Brain microvascular endothelial cell (primary cell): Measurements from ENCODE around the gene NID2.

ENCODE experiments used
- DNase-seq: peaks from one replicate; pipeline ENCODE4 v3.0.0-alpha.2; 2020
- H3K27ac ChIP-seq: fragments of 250-450 bp; sonication (Bioruptor Pico); 2 replicates; pipeline ENCODE4 v1.5.1; 2020; ENCODE audit warnings: mild to moderate bottlenecking, moderate library complexity
- H3K27me3 ChIP-seq: fragments of 250-450 bp; sonication (Bioruptor Pico); replicated peaks from 2 replicates; pipeline ENCODE4 v1.5.1; 2020; ENCODE audit warnings: mild to moderate bottlenecking
- H3K36me3 ChIP-seq: fragments of 250-450 bp; sonication (Bioruptor Pico); replicated peaks from 2 replicates; pipeline ENCODE4 v1.5.1; 2020; ENCODE audit warnings: mild to moderate bottlenecking
- H3K4me3 ChIP-seq: 2 replicates; pipeline ENCODE4 v1.5.1; 2011; ENCODE audit warnings: low read depth, mild to moderate bottlenecking, control low read depth, low read length, moderate library complexity
- CTCF ChIP-seq: IDR thresholded peaks from 2 replicates; pipeline ENCODE4 v1.5.1; 2011; ENCODE audit warnings: low read depth, mild to moderate bottlenecking, moderate library complexity, low read length, control low read depth, inconsistent platforms; ENCODE audit errors: missing control alignments
- in situ Hi-C: cut with HindIII; loops from 2 replicates; pipeline ENCODE4 v1.10.0; 2017; ENCODE audit warnings: low sequenced_read_pairs, low pct_ligation_motif_present

Gene NID2

DNA sequence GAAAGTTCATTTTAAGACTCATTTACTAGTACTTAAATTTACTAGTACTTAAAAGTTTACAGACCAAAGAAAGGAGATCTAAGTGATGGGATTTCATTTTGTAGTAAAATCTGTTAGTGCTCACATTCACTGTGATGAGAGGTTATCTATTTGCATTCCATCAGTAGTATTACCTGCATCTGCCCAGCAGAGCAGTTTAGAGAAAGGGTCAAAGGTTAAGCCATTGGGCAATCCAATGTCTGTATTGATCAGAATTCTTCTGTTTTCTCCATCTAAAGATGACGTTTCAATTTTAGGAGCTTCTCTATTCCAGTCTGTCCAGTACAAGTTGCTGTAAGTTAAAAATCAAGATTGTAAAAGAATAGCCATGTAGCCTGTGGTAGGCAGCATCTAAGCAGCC lies 61.2 kb downstream of the NID2 start:
- Histone ChIP-seq H3K36me3 (peaks cover 82% of the 10 kb centered on the region), H3K27ac (no peak overlapping the region), H3K27me3 (no peaks in the 10 kb centered on the region), H3K4me3 (no peak overlapping the region)
- TF ChIP-seq CTCF: no peak
- in situ Hi-C loops: no loop called here
- no peak for DNase-seq

DNA sequence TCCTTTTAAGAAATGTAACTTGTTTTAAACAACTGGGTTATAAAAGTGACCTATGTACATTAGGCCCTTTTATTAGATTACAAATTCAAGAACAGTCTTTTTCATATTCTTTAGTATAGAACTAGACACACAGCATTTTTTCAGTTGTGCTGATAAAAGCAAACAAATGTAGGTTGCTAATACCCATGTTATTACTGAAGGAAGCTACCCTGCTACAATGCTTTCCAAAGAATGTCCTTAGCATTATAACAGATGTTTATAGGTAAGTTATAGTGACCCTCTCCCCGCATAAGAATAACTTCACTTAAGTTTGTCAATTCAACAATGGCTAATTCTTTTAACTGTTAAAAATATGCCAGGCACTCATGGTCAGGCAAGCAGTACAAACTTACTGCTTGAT lies 61.6 kb downstream of the NID2 start:
- no peak for TF ChIP-seq CTCF
- Histone ChIP-seq H3K4me3 (no peak overlapping the region), H3K27me3 (no peaks in the 10 kb centered on the region), H3K36me3 (peaks cover 84% of the 10 kb centered on the region), H3K27ac (no peak overlapping the region)
- in situ Hi-C loops: no loop called here
- DNase-seq: no peak

DNA sequence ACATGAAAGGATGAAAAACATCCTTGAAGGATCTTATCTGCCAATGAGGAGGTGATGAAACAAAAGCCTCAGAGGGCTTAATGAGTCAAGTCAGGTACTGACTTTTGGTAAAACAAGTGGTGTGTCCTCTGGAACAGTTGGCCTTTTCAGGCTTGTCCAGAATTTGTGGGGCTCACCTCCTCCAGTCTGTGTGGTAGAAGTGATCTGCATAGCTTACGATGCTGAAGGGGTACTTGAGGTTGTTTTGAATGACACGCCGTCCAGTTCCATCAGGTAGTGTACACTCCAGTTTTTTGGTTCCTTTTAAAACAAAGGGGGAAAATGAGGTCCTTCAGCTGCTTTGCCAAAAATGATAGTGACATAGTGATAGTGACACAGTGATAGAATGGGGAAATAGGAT lies 62.5 kb downstream of the NID2 start:
- Histone ChIP-seq H3K27ac (no peak overlapping the region), H3K4me3 (no peak overlapping the region), H3K27me3 (no peaks in the 10 kb centered on the region), H3K36me3 (peaks cover 82% of the 10 kb centered on the region)
- DNase-seq: no peak
- in situ Hi-C loops: no loop called here
- TF ChIP-seq CTCF: no peak

DNA sequence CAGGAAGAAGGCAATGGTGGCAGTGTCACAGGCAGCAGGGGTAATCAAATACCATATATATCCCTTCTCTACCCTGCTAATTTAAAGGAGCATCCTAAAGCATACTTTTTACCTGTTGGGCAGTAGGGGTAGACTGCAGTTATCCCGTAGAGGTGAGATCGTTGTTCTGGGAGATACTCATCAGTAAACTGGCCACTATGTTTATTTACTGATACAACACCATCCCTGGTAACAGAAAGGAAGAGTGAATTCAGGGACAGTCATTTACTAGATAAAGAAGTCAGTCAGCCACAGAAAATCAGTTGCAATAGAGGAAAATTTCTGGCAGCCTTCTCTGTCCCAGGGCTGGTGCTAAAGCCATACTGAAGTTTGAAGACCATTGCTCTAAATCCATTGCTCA lies 63.2 kb downstream of the NID2 start:
- DNase-seq: no peak
- H3K36me3 ChIP-seq: peaks cover 80% of the 10 kb centered on the region
- TF ChIP-seq CTCF: no peak
- H3K4me3 ChIP-seq: no peak overlapping the region
- H3K27me3 ChIP-seq: no peaks in the 10 kb centered on the region
- in situ Hi-C loops: no loop called here
- H3K27ac ChIP-seq: no peak overlapping the region

DNA sequence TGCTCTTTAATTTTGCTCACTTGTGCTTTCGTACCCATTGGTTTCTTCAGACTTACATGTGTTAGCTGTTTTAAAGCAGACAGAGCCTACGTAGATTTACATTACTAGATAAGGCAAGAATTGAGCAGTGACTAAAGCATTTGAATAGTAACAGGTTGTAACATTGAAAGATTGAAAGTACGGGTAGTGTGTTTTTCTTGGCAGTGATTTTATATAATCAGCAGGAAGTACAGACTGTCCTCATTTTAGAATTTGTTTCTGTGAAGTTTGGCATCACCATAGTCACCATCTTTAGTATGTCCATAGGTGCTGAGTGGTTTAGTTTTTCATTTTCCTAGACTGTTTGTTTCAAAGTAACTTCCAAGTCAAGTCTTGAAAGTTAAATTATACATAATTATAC lies 65.5 kb downstream of the NID2 start:
- Histone ChIP-seq H3K36me3 (peaks cover 62% of the 10 kb centered on the region), H3K27ac (peak overlapping the region; percentile 90), H3K27me3 (no peaks in the 10 kb centered on the region), H3K4me3 (no peak overlapping the region)
- in situ Hi-C loops: no loop called here
- peak; percentile 66 for DNase-seq
- no peak for TF ChIP-seq CTCF

GRCh38 chr14:52002542-52002941 lies 66.3 kb downstream of the NID2 start:
- H3K27ac ChIP-seq: peak overlapping the region; percentile 90
- TF ChIP-seq CTCF: no peak
- DNase-seq: no peak
- H3K36me3 ChIP-seq: peaks cover 54% of the 10 kb centered on the region
- H3K27me3 ChIP-seq: no peaks in the 10 kb centered on the region
- in situ Hi-C loops: no loop called here
- H3K4me3 ChIP-seq: no peak overlapping the region
